Colonic mucosa (tissue), 4 donors: ENCODE data around the gene GNAO1. TPM values are rescaled to one million over a fixed set of nuclear protein-coding genes. Genes with fewer than 3 reads are reported as not detected.

Source experiments
- DNase-seq: peaks from one replicate; pipeline ENCODE4 v3.0.0-alpha.2; 2020
- H3K27ac ChIP-seq: fragments of 200-600 bp; one replicate; pipeline ENCODE4 v1.8.0; 2021
- H3K27me3 ChIP-seq: fragments of 200-600 bp; one replicate; pipeline ENCODE4 v1.8.0; 2021
- H3K36me3 ChIP-seq: fragments of 200-600 bp; one replicate; pipeline ENCODE4 v1.8.0; 2021
- H3K4me1 ChIP-seq: fragments of 200-600 bp; one replicate; pipeline ENCODE4 v1.8.0; 2021; ENCODE audit warnings: mild to moderate bottlenecking
- H3K4me3 ChIP-seq: fragments of 200-600 bp; one replicate; pipeline ENCODE4 v1.8.0; 2021
- H3K9ac ChIP-seq, 2 donors: one replicate each; pipeline ENCODE4 v1.7.0; 2013; ENCODE audit warnings: control low read depth in 2 of 2, low read depth in 2 of 2, low read length in 2 of 2
- H3K9me3 ChIP-seq: fragments of 200-600 bp; one replicate; pipeline ENCODE4 v1.8.0; 2021
- CTCF ChIP-seq: fragments of 200-600 bp; IDR thresholded peaks from one replicate; pipeline ENCODE4 v1.8.0; 2022; ENCODE audit warnings: antibody characterized with exemption, mild to moderate bottlenecking
- intact Hi-C: fragments of 100-400 bp; cut with DNase I; formaldehyde crosslinking; loops from one replicate; pipeline ENCODE4 v1.14.1; 2022
- total RNA-seq, 2 donors: library from RNA; stranded (reverse); fragmentation: NEBNext Ultra II Directional in 1 of 2; extraction: Animal tissue kit (Norgen Biotek cat#: 25700) in 1 of 2; gene quantifications; one replicate each; pipeline ENCODE4 v1.2.1, GENCODE V29; 2021
- donor health status: healthy.
- donor health status: DM: no; HTN: no; CAD: no.
- donor health status: DM: no; HTN: no; CAD: no.

GNAO1 gene
- total RNA-seq, 2 donors from 2014 or later = 1.7 to 10.8 TPM

GRCh38 chr16:56247018-56247417, 55.7 kb downstream of the GNAO1 start:
- H3K4me3 ChIP-seq = no peak overlapping the region
- H3K4me1 ChIP-seq = no peaks in the 10 kb centered on the region
- no peak overlapping the region for H3K27ac ChIP-seq
- intact Hi-C loops = no loop called here
- no peak for DNase-seq
- H3K9me3 ChIP-seq = no peaks in the 10 kb centered on the region
- no peaks in the 10 kb centered on the region for H3K36me3 ChIP-seq
- no peak overlapping the region for H3K9ac ChIP-seq
- no peaks in the 10 kb centered on the region for H3K27me3 ChIP-seq
- no peak for TF ChIP-seq CTCF

- Histone ChIP-seq H3K36me3 (no peaks in the 10 kb centered on the region), H3K9me3 (no peaks in the 10 kb centered on the region), H3K27me3 (no peaks in the 10 kb centered on the region), H3K4me3 (no peak overlapping the region), H3K27ac (no peak overlapping the region), H3K9ac (no peak overlapping the region), H3K4me1 (no peaks in the 10 kb centered on the region)
- TF ChIP-seq CTCF = no peak
- intact Hi-C loops = no loop called here
- DNase-seq = no peak
Observed at GRCh38 chr16:56247808-56248207, 56.5 kb downstream of the GNAO1 start.

GRCh38 chr16:56252835-56253234, 61.5 kb downstream of the GNAO1 start:
- no peak for TF ChIP-seq CTCF
- H3K9ac ChIP-seq = no peak overlapping the region
- H3K4me3 ChIP-seq = no peak overlapping the region
- H3K36me3 ChIP-seq = no peaks in the 10 kb centered on the region
- no peak for DNase-seq
- no peaks in the 10 kb centered on the region for H3K27me3 ChIP-seq
- intact Hi-C loops = no loop called here
- no peak overlapping the region for H3K27ac ChIP-seq
- H3K9me3 ChIP-seq = no peaks in the 10 kb centered on the region
- no peaks in the 10 kb centered on the region for H3K4me1 ChIP-seq

- H3K27me3 ChIP-seq = no peaks in the 10 kb centered on the region
- no peak overlapping the region for H3K27ac ChIP-seq
Observed at GRCh38 chr16:56255904-56256303, 64.6 kb downstream of the GNAO1 start.

GRCh38 chr16:56257239-56257638, 66.0 kb downstream of the GNAO1 start:
- Histone ChIP-seq H3K9me3 (no peaks in the 10 kb centered on the region), H3K4me1 (no peaks in the 10 kb centered on the region), H3K36me3 (no peaks in the 10 kb centered on the region), H3K27ac (peak overlapping the region; percentile 4), H3K4me3 (no peak overlapping the region), H3K9ac (no peak overlapping the region), H3K27me3 (no peaks in the 10 kb centered on the region)
- intact Hi-C loops = no loop called here
- TF ChIP-seq CTCF = no peak
- peak; percentile 63 for DNase-seq

More at GRCh38 chr16:56255904-56256303, 64.6 kb downstream of the GNAO1 start:
- Histone ChIP-seq H3K4me1 (no peaks in the 10 kb centered on the region), H3K9me3 (no peaks in the 10 kb centered on the region), H3K9ac (no peak overlapping the region), H3K36me3 (no peaks in the 10 kb centered on the region), H3K4me3 (no peak overlapping the region)
- intact Hi-C loops = no loop called here
- DNase-seq = no peak
- TF ChIP-seq CTCF = no peak
